Epithelial cell of esophagus (primary cell): ENCODE results near the gene CADPS.

Experiments used
- DNase-seq: peaks from one replicate; pipeline ENCODE4 v3.0.0; 2010; ENCODE audit warnings: low read depth
- H3K4me3 ChIP-seq: 2 replicates; pipeline ENCODE4 v1.5.1; 2011; ENCODE audit warnings: mild to moderate bottlenecking, low read length, control low read depth
- TF ChIP-seq, protein P1 (sequence below): IDR thresholded peaks from 2 replicates; pipeline ENCODE4 v1.5.1; 2011; ENCODE audit warnings: low read depth, mild to moderate bottlenecking, low read length, control low read depth, inconsistent platforms; ENCODE audit not compliant: insufficient read depth; ENCODE audit errors: missing control alignments

Gene CADPS

DNA sequence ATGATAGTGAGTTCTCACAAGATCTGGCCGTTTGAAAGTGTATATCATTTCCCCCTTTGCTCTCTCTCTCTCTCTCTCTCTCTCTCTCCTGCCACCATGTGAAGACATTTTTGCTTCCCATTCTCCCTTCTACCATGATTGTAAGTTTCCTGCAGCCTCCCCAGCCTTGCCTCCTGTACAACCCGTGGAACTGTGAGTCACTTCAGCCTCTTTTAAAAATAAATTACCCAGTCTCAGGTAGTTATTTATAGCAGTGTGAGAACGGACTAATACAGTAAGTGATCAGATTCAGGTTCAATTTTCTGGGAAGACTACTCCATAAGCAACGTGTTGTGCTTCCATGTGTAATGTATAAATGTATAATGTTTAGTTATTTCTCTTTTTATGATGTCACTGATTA, 29.2 kb downstream of the CADPS start:
- no peak overlapping the region for H3K4me3 ChIP-seq
- TF ChIP-seq, protein P1, sequence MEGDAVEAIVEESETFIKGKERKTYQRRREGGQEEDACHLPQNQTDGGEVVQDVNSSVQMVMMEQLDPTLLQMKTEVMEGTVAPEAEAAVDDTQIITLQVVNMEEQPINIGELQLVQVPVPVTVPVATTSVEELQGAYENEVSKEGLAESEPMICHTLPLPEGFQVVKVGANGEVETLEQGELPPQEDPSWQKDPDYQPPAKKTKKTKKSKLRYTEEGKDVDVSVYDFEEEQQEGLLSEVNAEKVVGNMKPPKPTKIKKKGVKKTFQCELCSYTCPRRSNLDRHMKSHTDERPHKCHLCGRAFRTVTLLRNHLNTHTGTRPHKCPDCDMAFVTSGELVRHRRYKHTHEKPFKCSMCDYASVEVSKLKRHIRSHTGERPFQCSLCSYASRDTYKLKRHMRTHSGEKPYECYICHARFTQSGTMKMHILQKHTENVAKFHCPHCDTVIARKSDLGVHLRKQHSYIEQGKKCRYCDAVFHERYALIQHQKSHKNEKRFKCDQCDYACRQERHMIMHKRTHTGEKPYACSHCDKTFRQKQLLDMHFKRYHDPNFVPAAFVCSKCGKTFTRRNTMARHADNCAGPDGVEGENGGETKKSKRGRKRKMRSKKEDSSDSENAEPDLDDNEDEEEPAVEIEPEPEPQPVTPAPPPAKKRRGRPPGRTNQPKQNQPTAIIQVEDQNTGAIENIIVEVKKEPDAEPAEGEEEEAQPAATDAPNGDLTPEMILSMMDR: no peak

GRCh38 chr3:62843508-62843907, 31.7 kb downstream of the CADPS start:
- H3K4me3 ChIP-seq: no peak overlapping the region
- DNase-seq: no peak
- TF ChIP-seq, protein P1: no peak

More for the DNA sequence above, 29.2 kb downstream of the CADPS start:
- DNase-seq: no peak

DNA sequence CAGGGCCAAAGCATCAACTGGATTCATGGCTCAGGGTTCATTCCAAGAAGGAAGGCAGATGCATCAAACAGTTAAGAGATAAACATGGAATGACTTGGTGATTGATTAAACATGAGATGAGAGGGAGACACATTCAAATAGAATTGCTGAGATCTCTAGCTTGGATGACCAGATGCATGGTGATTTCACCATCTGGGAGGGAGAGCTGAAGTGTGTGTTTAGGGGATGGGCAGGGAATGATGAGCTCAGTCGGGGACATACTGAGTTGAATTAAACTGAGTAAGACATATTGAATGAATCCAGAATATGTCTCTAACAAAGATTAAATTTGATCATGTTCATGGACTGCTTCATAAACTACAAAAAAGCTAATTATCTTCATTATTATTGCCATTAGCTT, 35.5 kb downstream of the CADPS start:
- no peak for DNase-seq
- TF ChIP-seq, protein P1: no peak
- H3K4me3 ChIP-seq: no peak overlapping the region

- H3K4me3 ChIP-seq: no peak overlapping the region
- DNase-seq: no peak
- TF ChIP-seq, protein P1: no peak
Measured at GRCh38 chr3:62837145-62837787, 38.0 kb downstream of the CADPS start.

GRCh38 chr3:62835554-62836236, 39.5 kb downstream of the CADPS start:
- TF ChIP-seq, protein P1: no peak
- H3K4me3 ChIP-seq: no peak overlapping the region
- DNase-seq: no peak

DNA sequence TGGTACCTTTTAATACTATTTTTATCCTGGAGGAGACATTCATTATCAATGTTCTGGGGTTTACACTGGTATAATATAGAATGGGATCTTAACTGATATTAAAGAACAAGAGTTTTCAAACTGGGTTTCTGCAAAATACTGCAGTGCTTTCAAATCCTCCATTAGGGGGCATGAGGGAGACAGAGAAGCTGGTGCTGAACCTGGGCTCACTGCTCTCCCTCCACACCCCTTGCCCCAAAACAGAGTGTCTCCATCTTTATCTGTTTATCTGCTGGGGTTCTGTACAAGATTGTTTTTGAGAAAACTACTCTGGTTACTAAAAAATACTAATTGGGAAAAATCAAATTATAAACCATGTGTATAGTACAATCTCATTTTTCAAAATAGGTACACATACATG, 41.7 kb downstream of the CADPS start:
- TF ChIP-seq, protein P1: peak; percentile 51
- H3K4me3 ChIP-seq: no peak overlapping the region
- DNase-seq: peak; percentile 20
